WTC11 (cell line): Measurements from ENCODE around the gene CEP120. TPM values are rescaled to one million over a fixed set of nuclear protein-coding genes. Genes with fewer than 3 reads are reported as not detected.

Experiments used
- ATAC-seq: fragments of 200-7000 bp; cut with Tn5 transposase; 2 replicates; pipeline ENCODE4 v1.10.0; 2021; ENCODE audit warnings: mild to moderate bottlenecking, moderate library complexity
- Bru-seq: library from RNA; stranded (reverse); fragments of 400-500 nt; gene quantifications from one replicate; lab custom pipeline; 2021; lab: Mats Ljungman, UMichigan
- CTCF ChIA-PET: fragments of 300-600 bp; sonication (Branson Sonifier 250); formaldehyde crosslinking; loops from one replicate; lab custom pipeline; 2021; ENCODE audit warnings: antibody characterized with exemption; lab: Charles Lee
- POLR2A ChIA-PET: fragments of 350-600 bp; sonication (Branson Sonifier 250); formaldehyde crosslinking; loops from one replicate; lab custom pipeline; 2021; ENCODE audit warnings: antibody characterized with exemption; lab: Charles Lee
- DNase-seq: peaks from one replicate; pipeline ENCODE4 v3.0.0; 2021; ENCODE audit warnings: low spot score
- H3K27ac Mint-ChIP-seq: 2 replicates; pipeline ENCODE4 v1.8.0; 2021; ENCODE audit warnings: mixed read lengths
- H3K27me3 Mint-ChIP-seq: 2 replicates; pipeline ENCODE4 v1.8.0; 2021; ENCODE audit warnings: low read depth, mild to moderate bottlenecking, moderate library complexity, mixed read lengths
- H3K36me3 Mint-ChIP-seq: 2 replicates; pipeline ENCODE4 v1.8.0; 2021; ENCODE audit warnings: mixed read lengths
- H3K4me1 Mint-ChIP-seq: 2 replicates; pipeline ENCODE4 v1.8.0; 2022; ENCODE audit warnings: mixed read lengths
- H3K4me3 Mint-ChIP-seq: 2 replicates; pipeline ENCODE4 v1.8.0; 2021; ENCODE audit warnings: mild to moderate bottlenecking, moderate library complexity, mixed read lengths
- H3K9me3 Mint-ChIP-seq: 2 replicates; pipeline ENCODE4 v1.8.0; 2021; ENCODE audit warnings: mixed read lengths
- ATF1 ChIP-seq: sonication (generic); formaldehyde crosslinking; IDR thresholded peaks from 2 replicates; pipeline ENCODE4 v1.8.1; 2023; ENCODE audit warnings: mild to moderate bottlenecking, moderate library complexity, missing genetic modification reagents
- CREM ChIP-seq: sonication (generic); formaldehyde crosslinking; IDR thresholded peaks from 2 replicates; pipeline ENCODE4 v1.8.1; 2022; ENCODE audit warnings: mild to moderate bottlenecking, missing genetic modification reagents, moderate library complexity
- E2F5 ChIP-seq: sonication (generic); formaldehyde crosslinking; IDR thresholded peaks from 2 replicates; pipeline ENCODE4 v1.8.1; 2022; ENCODE audit warnings: mild to moderate bottlenecking, moderate library complexity, missing genetic modification reagents
- ETV6 ChIP-seq: sonication (generic); formaldehyde crosslinking; IDR thresholded peaks from 2 replicates; pipeline ENCODE4 v1.8.1; 2022; ENCODE audit warnings: mild to moderate bottlenecking, missing genetic modification reagents
- GRHL2 ChIP-seq: fragments of 250-450 bp; sonication (Bioruptor Pico); IDR thresholded peaks from 2 replicates; pipeline ENCODE4 v1.8.0; 2022; ENCODE audit warnings: mild to moderate bottlenecking, moderate library complexity; ENCODE audit not compliant: insufficient replicate concordance, severe bottlenecking
- JAZF1 ChIP-seq: fragments of 250-450 bp; sonication (Bioruptor Pico); IDR thresholded peaks from 2 replicates; pipeline ENCODE4 v1.9.0; 2021; ENCODE audit warnings: moderate library complexity, mild to moderate bottlenecking, inconsistent platforms
- MYBL2 ChIP-seq: sonication (generic); formaldehyde crosslinking; IDR thresholded peaks from 2 replicates; pipeline ENCODE4 v1.8.1; 2023; ENCODE audit warnings: mild to moderate bottlenecking, moderate library complexity, missing genetic modification reagents
- NFATC4 ChIP-seq: fragments of 250-450 bp; sonication (Bioruptor Pico); IDR thresholded peaks from 2 replicates; pipeline ENCODE4 v1.9.0; 2021; ENCODE audit warnings: mild to moderate bottlenecking
- NFE2L1 ChIP-seq: sonication (generic); formaldehyde crosslinking; IDR thresholded peaks from 2 replicates; pipeline ENCODE4 v1.8.1; 2023; ENCODE audit warnings: missing genetic modification reagents
- NFYB ChIP-seq: sonication (generic); formaldehyde crosslinking; conservative IDR thresholded peaks from 2 replicates; pipeline ENCODE4 v1.8.0; 2022; ENCODE audit warnings: low read depth, missing genetic modification reagents
- NR3C1 ChIP-seq: sonication (generic); formaldehyde crosslinking; conservative IDR thresholded peaks from 2 replicates; pipeline ENCODE4 v1.8.1; 2023; ENCODE audit warnings: low read depth, mild to moderate bottlenecking, missing genetic modification reagents
- SOX15 ChIP-seq: fragments of 250-450 bp; sonication (Bioruptor Pico); IDR thresholded peaks from 2 replicates; pipeline ENCODE4 v1.9.0; 2021; ENCODE audit warnings: mild to moderate bottlenecking
- SP1 ChIP-seq: sonication (generic); formaldehyde crosslinking; conservative IDR thresholded peaks from 2 replicates; pipeline ENCODE4 v1.8.1; 2022; ENCODE audit warnings: missing genetic modification reagents
- TCF7 ChIP-seq: sonication (generic); formaldehyde crosslinking; IDR thresholded peaks from 2 replicates; pipeline ENCODE4 v1.8.0; 2022; ENCODE audit warnings: mild to moderate bottlenecking, low read depth, missing genetic modification reagents, moderate library complexity
- ZBTB21 ChIP-seq: sonication (generic); formaldehyde crosslinking; IDR thresholded peaks from 2 replicates; pipeline ENCODE4 v1.8.1; 2023; ENCODE audit warnings: mild to moderate bottlenecking, missing genetic modification reagents, borderline replicate concordance
- ZNF219 ChIP-seq: sonication (generic); formaldehyde crosslinking; IDR thresholded peaks from 2 replicates; pipeline ENCODE4 v1.8.0; 2023; ENCODE audit warnings: missing genetic modification reagents, mild to moderate bottlenecking, borderline replicate concordance
- ZNF281 ChIP-seq: sonication (generic); formaldehyde crosslinking; IDR thresholded peaks from 2 replicates; pipeline ENCODE4 v1.8.0; 2023; ENCODE audit warnings: mild to moderate bottlenecking, missing genetic modification reagents
- ZNF396 ChIP-seq: fragments of 250-450 bp; sonication (Bioruptor Pico); IDR thresholded peaks from 2 replicates; pipeline ENCODE4 v1.8.0; 2021; ENCODE audit warnings: mild to moderate bottlenecking, moderate library complexity, borderline replicate concordance
- ZNF423 ChIP-seq: fragments of 250-450 bp; sonication (Bioruptor Pico); IDR thresholded peaks from 2 replicates; pipeline ENCODE4 v2.1.2; 2022; ENCODE audit warnings: mild to moderate bottlenecking, moderate library complexity
- ZNF425 ChIP-seq: fragments of 250-450 bp; sonication (Bioruptor Pico); conservative IDR thresholded peaks from 2 replicates; pipeline ENCODE4 v1.9.0; 2021; ENCODE audit warnings: mild to moderate bottlenecking
- long read RNA-seq, 3 experiments: library from RNA in 1 of 3; library from capped mRNA in 1 of 3; library from polyadenylated mRNA in 1 of 3; unstranded in 2 of 3; stranded (forward) in 1 of 3; transcript quantifications; one replicate each; pipeline ENCODE4 v2.0.0, GENCODE V29; 2021
- total RNA-seq: library from RNA; stranded (reverse); gene quantifications from 3 replicates; pipeline ENCODE4 v1.2.3, GENCODE V29; 2021
- TF ChIP-seq, protein P1 (sequence below): sonication (generic); formaldehyde crosslinking; IDR thresholded peaks from 2 replicates; pipeline ENCODE4 v1.8.0; 2023; ENCODE audit warnings: missing genetic modification reagents
- TF ChIP-seq, protein P2 (sequence below): sonication (generic); formaldehyde crosslinking; IDR thresholded peaks from 2 replicates; pipeline ENCODE4 v1.8.0; 2022; ENCODE audit warnings: mild to moderate bottlenecking, missing genetic modification reagents
- TF ChIP-seq, protein P3 (sequence below): sonication (generic); formaldehyde crosslinking; IDR thresholded peaks from 2 replicates; pipeline ENCODE4 v1.8.0; 2022; ENCODE audit warnings: mild to moderate bottlenecking, missing genetic modification reagents
- TF ChIP-seq, protein P4 (sequence below): sonication (generic); formaldehyde crosslinking; IDR thresholded peaks from 2 replicates; pipeline ENCODE4 v1.8.1; 2023; ENCODE audit warnings: mild to moderate bottlenecking, missing genetic modification reagents, moderate library complexity

The CEP120 gene
- 15.2 to 19.9 TPM (median 15.9 TPM) in 3 replicates for total RNA-seq
- percentile 78 among the genes with signal in this experiment for Bru-seq, nascent RNA
- long read RNA-seq, experiment 1, full-length matches to known transcripts, result 36 of 73 reads
- long read RNA-seq, experiment 1, partial matches to known transcripts, result 9 of 73 reads
- long read RNA-seq, experiment 1, other reads (novel, unspliced or antisense), result 28 of 73 reads
- long read RNA-seq, experiment 2, partial matches to known transcripts, result 6 of 18 reads
- long read RNA-seq, experiment 2, other reads (novel, unspliced or antisense), result 12 of 18 reads
- long read RNA-seq, experiment 3, result 0 reads

- Mint-ChIP-seq H3K27ac (peak within 1 kb of the TSS; percentile 99), H3K4me1 (peaks cover 10% of the 10 kb centered on the region), H3K36me3 (no peaks in the 10 kb centered on the region), H3K9me3 (no peaks in the 10 kb centered on the region), H3K27me3 (no peaks in the 10 kb centered on the region), H3K4me3 (no peak within 1 kb of the TSS)
- ChIA-PET POLR2A (interaction anchor here (0.5 to 1.6 kb wide), 17 partner anchors 9 to 388 kb away, joined by 3 to 12 read pairs (median 3); partner anchors contain the start of gene CSNK1G3), CTCF (interaction anchor here (0.6 to 2.6 kb wide), 39 partner anchors 9 to 923 kb away, joined by 3 to 28 read pairs (median 4); partner anchors contain the start of gene CSNK1G3)
- DNase-seq (peak; percentile 98), ATAC-seq (peak; percentile 99)
- no peak for TF ChIP-seq MYBL2 (CRISPR knock-in tag)
- TF ChIP-seq GRHL2 (CRISPR knock-in tag), result no peak
- no peak for TF ChIP-seq SOX15 (CRISPR knock-in tag)
- TF ChIP-seq SP1 (CRISPR knock-in tag), result peak; percentile 51; the same call in 1 of the 2 replicates
- TF ChIP-seq ZNF219 (CRISPR knock-in tag), result no peak
- TF ChIP-seq, protein P1, sequence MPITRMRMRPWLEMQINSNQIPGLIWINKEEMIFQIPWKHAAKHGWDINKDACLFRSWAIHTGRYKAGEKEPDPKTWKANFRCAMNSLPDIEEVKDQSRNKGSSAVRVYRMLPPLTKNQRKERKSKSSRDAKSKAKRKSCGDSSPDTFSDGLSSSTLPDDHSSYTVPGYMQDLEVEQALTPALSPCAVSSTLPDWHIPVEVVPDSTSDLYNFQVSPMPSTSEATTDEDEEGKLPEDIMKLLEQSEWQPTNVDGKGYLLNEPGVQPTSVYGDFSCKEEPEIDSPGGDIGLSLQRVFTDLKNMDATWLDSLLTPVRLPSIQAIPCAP, result no peak
- no peak for TF ChIP-seq JAZF1 (CRISPR knock-in tag)
- TF ChIP-seq E2F5 (CRISPR knock-in tag), result no peak; the same call in 1 of the 2 replicates
- TF ChIP-seq ZNF423, result no peak
- peak; percentile 81 for TF ChIP-seq ETV6 (CRISPR knock-in tag)
- TF ChIP-seq, protein P2, sequence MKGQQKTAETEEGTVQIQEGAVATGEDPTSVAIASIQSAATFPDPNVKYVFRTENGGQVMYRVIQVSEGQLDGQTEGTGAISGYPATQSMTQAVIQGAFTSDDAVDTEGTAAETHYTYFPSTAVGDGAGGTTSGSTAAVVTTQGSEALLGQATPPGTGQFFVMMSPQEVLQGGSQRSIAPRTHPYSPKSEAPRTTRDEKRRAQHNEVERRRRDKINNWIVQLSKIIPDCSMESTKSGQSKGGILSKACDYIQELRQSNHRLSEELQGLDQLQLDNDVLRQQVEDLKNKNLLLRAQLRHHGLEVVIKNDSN (CRISPR knock-in tag), result peak; percentile 84
- TF ChIP-seq ATF1 (CRISPR knock-in tag), result no peak
- TF ChIP-seq, protein P3, sequence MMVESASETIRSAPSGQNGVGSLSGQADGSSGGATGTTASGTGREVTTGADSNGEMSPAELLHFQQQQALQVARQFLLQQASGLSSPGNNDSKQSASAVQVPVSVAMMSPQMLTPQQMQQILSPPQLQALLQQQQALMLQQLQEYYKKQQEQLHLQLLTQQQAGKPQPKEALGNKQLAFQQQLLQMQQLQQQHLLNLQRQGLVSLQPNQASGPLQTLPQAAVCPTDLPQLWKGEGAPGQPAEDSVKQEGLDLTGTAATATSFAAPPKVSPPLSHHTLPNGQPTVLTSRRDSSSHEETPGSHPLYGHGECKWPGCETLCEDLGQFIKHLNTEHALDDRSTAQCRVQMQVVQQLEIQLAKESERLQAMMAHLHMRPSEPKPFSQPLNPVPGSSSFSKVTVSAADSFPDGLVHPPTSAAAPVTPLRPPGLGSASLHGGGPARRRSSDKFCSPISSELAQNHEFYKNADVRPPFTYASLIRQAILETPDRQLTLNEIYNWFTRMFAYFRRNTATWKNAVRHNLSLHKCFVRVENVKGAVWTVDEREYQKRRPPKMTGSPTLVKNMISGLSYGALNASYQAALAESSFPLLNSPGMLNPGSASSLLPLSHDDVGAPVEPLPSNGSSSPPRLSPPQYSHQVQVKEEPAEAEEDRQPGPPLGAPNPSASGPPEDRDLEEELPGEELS (CRISPR knock-in tag), result peak; percentile 73; the same call in 1 of the 2 replicates
- no peak for TF ChIP-seq NFE2L1 (CRISPR knock-in tag)
- TF ChIP-seq, protein P4, sequence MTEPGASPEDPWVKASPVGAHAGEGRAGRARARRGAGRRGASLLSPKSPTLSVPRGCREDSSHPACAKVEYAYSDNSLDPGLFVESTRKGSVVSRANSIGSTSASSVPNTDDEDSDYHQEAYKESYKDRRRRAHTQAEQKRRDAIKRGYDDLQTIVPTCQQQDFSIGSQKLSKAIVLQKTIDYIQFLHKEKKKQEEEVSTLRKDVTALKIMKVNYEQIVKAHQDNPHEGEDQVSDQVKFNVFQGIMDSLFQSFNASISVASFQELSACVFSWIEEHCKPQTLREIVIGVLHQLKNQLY (CRISPR knock-in tag), result no peak
- 0 out of 2 replicates have a peak, but pooled peaks have one; percentile 45 for TF ChIP-seq ZNF281
- TF ChIP-seq NR3C1, result no peak
- TF ChIP-seq ZNF425 (CRISPR knock-in tag), result no peak
- no peak for TF ChIP-seq NFATC4 (CRISPR knock-in tag)
- TF ChIP-seq NFYB (CRISPR knock-in tag), result no peak
- TF ChIP-seq TCF7 (CRISPR knock-in tag), result no peak
- 0 out of 2 replicates have a peak, but pooled peaks have one; percentile 81 for TF ChIP-seq ZBTB21 (CRISPR knock-in tag)
- TF ChIP-seq CREM (CRISPR knock-in tag), result no peak
- TF ChIP-seq ZNF396, result no peak
Measured at GRCh38 chr5:123423278-123424149, at the start of gene CEP120. CEP120 (minus strand) TSS chr5:123423403; CDS start chr5:123422998, 405 bp downstream.
